Measurements from ENCODE around the gene DAP. TPM values are rescaled to one million over a fixed set of nuclear protein-coding genes. Genes with fewer than 3 reads are reported as not detected.
A peak's percentile ranks its signal among the peaks of the same experiment; 100 is the strongest.

Gene DAP
- total RNA-seq (100 to 1,000 TPM in 5 of 9 donors, 10 to 100 TPM in 4; 27.4 to 197 (median 113) TPM), polyA plus RNA-seq (100 to 1,000 TPM in 1 of 3 donors, 10 to 100 TPM in 2; 65.5 to 122 (median 68.4) TPM)
- long read RNA-seq, donor 1, transcript DAP-201 (4 exons, 2,339 nt): major isoform, 41 of 44 reads
- long read RNA-seq, donor 1, partial matches to known transcripts: 0 of 44 reads
- long read RNA-seq, donor 1, other reads (novel, unspliced or antisense): 0 of 44 reads
- long read RNA-seq, donor 2, transcript DAP-201 (4 exons, 2,339 nt): major isoform, 21 of 22 reads
- long read RNA-seq, donor 2, partial matches to known transcripts: 0 of 22 reads
- long read RNA-seq, donor 2, other reads (novel, unspliced or antisense): 0 of 22 reads
- long read RNA-seq, donor 3, transcript DAP-201 (4 exons, 2,339 nt): major isoform, 32 of 34 reads
- long read RNA-seq, donor 3, partial matches to known transcripts: 0 of 34 reads
- long read RNA-seq, donor 3, other reads (novel, unspliced or antisense): 0 of 34 reads
- long read RNA-seq, donor 4, transcript DAP-201 (4 exons, 2,339 nt): major isoform, 70 of 88 reads
- long read RNA-seq, donor 4, partial matches to known transcripts: 18 of 88 reads
- long read RNA-seq, donor 4, other reads (novel, unspliced or antisense): 0 of 88 reads
- long read RNA-seq, donor 5, transcript DAP-201 (4 exons, 2,339 nt): major isoform, 493 of 536 reads
- long read RNA-seq, donor 5, partial matches to known transcripts: 12 of 536 reads
- long read RNA-seq, donor 5, other reads (novel, unspliced or antisense): 31 of 536 reads
- long read RNA-seq, donor 6, transcript DAP-201 (4 exons, 2,339 nt): major isoform, 38 of 46 reads
- long read RNA-seq, donor 6, partial matches to known transcripts: 0 of 46 reads
- long read RNA-seq, donor 6, other reads (novel, unspliced or antisense): 7 of 46 reads
- long read RNA-seq, donor 7, transcript DAP-201 (4 exons, 2,339 nt): major isoform, 33 of 34 reads
- long read RNA-seq, donor 7, partial matches to known transcripts: 0 of 34 reads
- long read RNA-seq, donor 7, other reads (novel, unspliced or antisense): 0 of 34 reads
- long read RNA-seq, donor 8, transcript DAP-201 (4 exons, 2,339 nt): major isoform, 56 of 58 reads
- long read RNA-seq, donor 8, partial matches to known transcripts: 0 of 58 reads
- long read RNA-seq, donor 8, other reads (novel, unspliced or antisense): 0 of 58 reads
- long read RNA-seq, donor 9, transcript DAP-201 (4 exons, 2,339 nt): major isoform, 20 of 22 reads
- long read RNA-seq, donor 9, partial matches to known transcripts: 0 of 22 reads
- long read RNA-seq, donor 9, other reads (novel, unspliced or antisense): 0 of 22 reads
- long read RNA-seq, donor 10, transcript DAP-201 (4 exons, 2,339 nt): major isoform, 14 of 14 reads
- long read RNA-seq, donor 10, partial matches to known transcripts: 0 of 14 reads
- long read RNA-seq, donor 10, other reads (novel, unspliced or antisense): 0 of 14 reads

GRCh38 chr5:10761185-10761932 is at the start of gene DAP:
DAP (minus strand) TSS chr5:10761234; CDS start chr5:10761068, 166 bp downstream.
- TF ChIP-seq CTCF (IDR thresholded peaks at IDR 0.05) (no peak), POLR2A (IDR thresholded peaks at IDR 0.05) (peak in 1 of 2 donors; percentile 76)
- peaks cover 14 to 39% of the 10 kb centered on the region in 2 donors for H3K4me1 ChIP-seq (replicated peaks in 1 of 2)
- peak within 1 kb of the TSS; percentile 32 to 97 (median 48) for H3K4me3 ChIP-seq
- no peaks in the 10 kb centered on the region for H3K27me3 ChIP-seq
- no peaks in the 10 kb centered on the region for H3K36me3 ChIP-seq (replicated peaks in 1 of 2)
- H3K9me3 ChIP-seq (replicated peaks in 1 of 3): no peaks in the 10 kb centered on the region
- WGBS, 4 donors: 0 to 1% (median 0%) methylated on average over 31 to 68 of the region's 79 CpGs
- DNase-seq: peak; percentile 84 to 93 (median 87)
- intact Hi-C loops (cut with DNase I): no loop called here
- peak within 1 kb of the TSS; percentile 93 to 98 (median 98) for H3K27ac ChIP-seq

GRCh38 chr5:10808347-10809226 is 47.6 kb upstream of the DAP start:
- intact Hi-C loops (cut with DNase I): no loop called here

More at GRCh38 chr5:10808347-10809226, 47.6 kb upstream of the DAP start:
- H3K27me3 ChIP-seq: no peaks in the 10 kb centered on the region
- 29 to 54% (median 46%) methylated on average over 3 of the region's 3 CpGs for WGBS, 4 donors
- H3K4me1 ChIP-seq (replicated peaks in 1 of 2): peaks cover 14 to 17% of the 10 kb centered on the region in 2 donors
- no peak for TF ChIP-seq POLR2A (IDR thresholded peaks at IDR 0.05)
- TF ChIP-seq CTCF (IDR thresholded peaks at IDR 0.05): no peak
- H3K27ac ChIP-seq: peak overlapping the region in 3 of 5 donors; percentile 47 to 59 (median 53)
- no peaks in the 10 kb centered on the region for H3K36me3 ChIP-seq (replicated peaks in 1 of 2)
- H3K9me3 ChIP-seq (replicated peaks in 1 of 3): no peaks in the 10 kb centered on the region
- no peak overlapping the region for H3K4me3 ChIP-seq
- no peak for DNase-seq

Measured in adrenal gland (tissue), 19 donors.